B cell (primary cell): ENCODE results near the gene EIF3A. TPM values are rescaled to one million over a fixed set of nuclear protein-coding genes. Genes with fewer than 3 reads are reported as not detected.

Experiments used
- ATAC-seq: fragments of 200-7000 bp; cut with Tn5 transposase; one replicate; pipeline ENCODE4 v1.10.0; 2021; ENCODE audit warnings: low read depth, mild to moderate bottlenecking, moderate number of reproducible peaks, moderate library complexity
- CTCF ChIA-PET: fragments of 350-600 bp; sonication (Branson Sonifier 250); formaldehyde crosslinking; loops from one replicate; lab custom pipeline; 2021; ENCODE audit warnings: antibody characterized with exemption, inconsistent platforms; lab: Charles Lee
- POLR2A ChIA-PET: fragments of 350-600 bp; sonication (Branson Sonifier 250); formaldehyde crosslinking; loops from one replicate; lab custom pipeline; 2021; ENCODE audit warnings: antibody characterized with exemption; lab: Charles Lee
- DNase-seq: peaks from one replicate; pipeline ENCODE4 v3.0.0; 2013
- H2AFZ ChIP-seq: 2 replicates; pipeline ENCODE4 v1.6.1; 2012; ENCODE audit warnings: mild to moderate bottlenecking, low read depth, low read length; ENCODE audit not compliant: insufficient read depth, poor library complexity, severe bottlenecking
- H3K27ac ChIP-seq, 2 donors: 1 replicate in 1 of 2; 2 replicates in 1 of 2; pipeline ENCODE4 v1.5.1; 2012 to 2013; ENCODE audit warnings: low read length in 2 of 2, mild to moderate bottlenecking in 2 of 2, moderate library complexity in 1 of 2
- H3K27me3 ChIP-seq, 4 experiments: fragments of 200-600 bp in 1 of 4; sonication (generic) in 1 of 4; replicated peaks in 1 of 4; 1 replicate in 2 of 4; 2 replicates in 2 of 4; pipeline versions ENCODE4 v1.6.1 to v1.7.0; 2013 to 2016; ENCODE audit warnings: low read length in 3 of 4, mild to moderate bottlenecking in 2 of 4, mixed read lengths in 1 of 4, moderate library complexity in 1 of 4; ENCODE audit not compliant: insufficient read depth in 4 of 4, control insufficient read depth in 3 of 4; ENCODE audit errors: control extremely low read depth in 1 of 4
- H3K36me3 ChIP-seq, 2 experiments: replicated peaks in 1 of 2; 1 replicate in 1 of 2; 2 replicates in 1 of 2; pipeline versions ENCODE4 v1.6.1 to v1.7.1; 2013; ENCODE audit warnings: low read length in 1 of 2; ENCODE audit not compliant: insufficient read depth in 2 of 2, control insufficient read depth in 1 of 2; ENCODE audit errors: control extremely low read depth in 1 of 2, extremely low read depth in 1 of 2
- H3K4me1 ChIP-seq, 2 donors: fragments of 200-600 bp in 1 of 2; sonication (generic) in 1 of 2; 1 replicate in 1 of 2; 2 replicates in 1 of 2; pipeline versions ENCODE4 v1.5.1 to v1.6.1; 2013 to 2017; ENCODE audit warnings: low read length in 2 of 2; ENCODE audit not compliant: control insufficient read depth in 2 of 2, insufficient read depth in 2 of 2
- H3K4me2 ChIP-seq: replicated peaks from 2 replicates; pipeline ENCODE3; 2012; ENCODE audit warnings: mild to moderate bottlenecking, low read depth, low read length; ENCODE audit not compliant: poor library complexity, severe bottlenecking
- H3K4me3 ChIP-seq, 5 experiments: fragments of 200-600 bp in 1 of 5; sonication (generic) in 1 of 5; 1 replicate in 3 of 5; 2 replicates in 2 of 5; pipeline versions ENCODE4 v1.5.1 to v1.7.0; 2011 to 2016; ENCODE audit warnings: low read length in 4 of 5, mild to moderate bottlenecking in 4 of 5, low read depth in 2 of 5, control low read depth in 1 of 5, moderate library complexity in 1 of 5; ENCODE audit not compliant: insufficient read depth in 1 of 5; ENCODE audit errors: control extremely low read depth in 1 of 5, extremely low read depth in 1 of 5
- H3K79me2 ChIP-seq: fragments of 200-600 bp; sonication (generic); one replicate; pipeline ENCODE4 v1.6.0; 2016; ENCODE audit warnings: low read length; ENCODE audit not compliant: control insufficient read depth, insufficient read depth
- H3K9ac ChIP-seq: fragments of 200-600 bp; sonication (generic); 2 replicates; pipeline ENCODE4 v1.6.1; 2017; ENCODE audit warnings: mild to moderate bottlenecking, low read length, moderate library complexity
- H3K9me3 ChIP-seq, 3 donors: one replicate each; pipeline versions ENCODE4 v1.6.1 to v1.7.1; 2013; ENCODE audit warnings: low read length in 2 of 3; ENCODE audit not compliant: control insufficient read depth in 2 of 3, insufficient read depth in 1 of 3; ENCODE audit errors: control extremely low read depth in 1 of 3
- H4K20me1 ChIP-seq: 2 replicates; pipeline ENCODE4 v1.6.0; 2012; ENCODE audit warnings: mild to moderate bottlenecking, low read length; ENCODE audit not compliant: insufficient read depth, control insufficient read depth, poor library complexity, severe bottlenecking
- H3K27ac Mint-ChIP-seq: one replicate; pipeline ENCODE4 v1.8.0; 2021; ENCODE audit warnings: mixed read lengths
- H3K27me3 Mint-ChIP-seq: one replicate; pipeline ENCODE4 v1.8.0; 2021; ENCODE audit warnings: mixed read lengths
- H3K4me1 Mint-ChIP-seq: one replicate; pipeline ENCODE4 v1.8.0; 2021; ENCODE audit warnings: mixed read lengths
- H3K4me3 Mint-ChIP-seq: one replicate; pipeline ENCODE4 v1.8.0; 2021; ENCODE audit warnings: mixed read lengths
- H3K9me3 Mint-ChIP-seq: one replicate; pipeline ENCODE4 v1.8.0; 2022; ENCODE audit warnings: mixed read lengths; ENCODE audit not compliant: insufficient read depth
- CTCF ChIP-seq: fragments of 200-600 bp; IDR thresholded peaks from one replicate; pipeline ENCODE4 v1.8.0; 2022; ENCODE audit warnings: antibody characterized with exemption, mild to moderate bottlenecking
- EZH2 ChIP-seq: IDR thresholded peaks from 2 replicates; pipeline ENCODE4 v1.6.1; 2012; ENCODE audit warnings: borderline replicate concordance, low read depth, mild to moderate bottlenecking, moderate library complexity, low read length; ENCODE audit not compliant: insufficient read depth, poor library complexity, severe bottlenecking
- WGBS: methylation state at CpG from one replicate; pipeline ENCODE4 v1.1.5; 2013; ENCODE audit warnings: missing lambda C conversion rate; ENCODE audit not compliant: insufficient coverage; 5-methylcytosine and 5-hydroxymethylcytosine counted together
- intact Hi-C: fragments of 100-400 bp; cut with micrococcal nuclease; formaldehyde crosslinking; loops from one replicate; pipeline ENCODE4 v1.10.0; 2022
- polyA plus RNA-seq: library from polyadenylated mRNA; depleted of rRNA; stranded (reverse); fragments of >200 nt; gene quantifications from 2 replicates; pipeline ENCODE4 v1.2.3, GENCODE V29; 2012
- total RNA-seq, 2 donors: library from RNA; stranded (reverse); fragments of 120-200 nt in 1 of 2; gene quantifications; 1 replicate in 1 of 2; 2 replicates in 1 of 2; pipeline versions ENCODE4 v1.2.3 to v1.2.4, GENCODE V29; 2013 to 2022

Gene EIF3A
- total and polyA plus RNA-seq, 2 donors (not counting 1 experiment from before 2014, with no cell fraction given) = 8.8 to 94.5 TPM

GRCh38 chr10:119020627-119020946, 60.0 kb downstream of the EIF3A start:
- Histone ChIP-seq H3K79me2 (no peaks in the 10 kb centered on the region), H3K27me3 (peaks cover 0 to 7% (median 1%) of the 10 kb centered on the region in 4 experiments), H2AFZ (no peak overlapping the region), H3K27ac (no peak overlapping the region), H3K9ac (no peak overlapping the region), H3K4me2 (no peak overlapping the region), H3K4me1 (no peaks in the 10 kb centered on the region), H3K36me3 (no peaks in the 10 kb centered on the region), H3K9me3 (peaks cover 0 to 2% (median 0%) of the 10 kb centered on the region in 3 donors), H4K20me1 (no peaks in the 10 kb centered on the region), H3K4me3 (no peak overlapping the region)
- intact Hi-C loops = no loop called here
- H3K4me3 Mint-ChIP-seq = no peak overlapping the region
- ChIA-PET CTCF (no interaction called here), POLR2A (no interaction called here)
- no peaks in the 10 kb centered on the region for H3K4me1 Mint-ChIP-seq
- no CpG with 5 or more reads among the region's 2 CpGs for WGBS
- no peaks in the 10 kb centered on the region for H3K9me3 Mint-ChIP-seq
- no peak for ATAC-seq
- DNase-seq = no peak
- H3K27ac Mint-ChIP-seq = no peak overlapping the region
- H3K27me3 Mint-ChIP-seq = peaks cover 25% of the 10 kb centered on the region
- TF ChIP-seq EZH2 = no peak
- no peak for TF ChIP-seq CTCF

GRCh38 chr10:119007211-119007574, 73.4 kb downstream of the EIF3A start:
- no peak for ATAC-seq

More at GRCh38 chr10:119007211-119007574, 73.4 kb downstream of the EIF3A start:
- intact Hi-C loops = no loop called here
- no peak overlapping the region for H3K4me3 Mint-ChIP-seq
- Histone ChIP-seq H3K4me2 (no peak overlapping the region), H3K9ac (no peak overlapping the region), H3K9me3 (peaks cover 0 to 4% (median 0%) of the 10 kb centered on the region in 3 donors), H2AFZ (no peak overlapping the region), H3K79me2 (no peaks in the 10 kb centered on the region), H3K27ac (no peak overlapping the region), H4K20me1 (no peaks in the 10 kb centered on the region), H3K27me3 (peaks cover 0 to 16% (median 4%) of the 10 kb centered on the region in 4 experiments), H3K36me3 (no peaks in the 10 kb centered on the region), H3K4me1 (no peaks in the 10 kb centered on the region), H3K4me3 (no peak overlapping the region)
- no peaks in the 10 kb centered on the region for H3K9me3 Mint-ChIP-seq
- 100% methylated on average over 2 of the region's 4 CpGs for WGBS
- H3K4me1 Mint-ChIP-seq = no peaks in the 10 kb centered on the region
- DNase-seq = no peak
- no peak overlapping the region for H3K27ac Mint-ChIP-seq
- TF ChIP-seq CTCF (no peak), EZH2 (no peak)
- peaks cover 37% of the 10 kb centered on the region for H3K27me3 Mint-ChIP-seq
- ChIA-PET POLR2A (no interaction called here), CTCF (no interaction called here)
